Loucy (cell line): ENCODE results near the gene DNAJC28.

Source experiments
- H2AFZ ChIP-seq: fragments of 200-600 bp; sonication (generic); 2 replicates; pipeline ENCODE4 v1.6.0; 2016; ENCODE audit warnings: antibody characterized with exemption, mild to moderate bottlenecking, low read length, moderate library complexity
- H3F3A ChIP-seq: fragments of 200-600 bp; 2 replicates; pipeline ENCODE4 v1.6.0; 2016; ENCODE audit warnings: antibody characterized with exemption, low read depth, mild to moderate bottlenecking
- H3K27me3 ChIP-seq: fragments of 200-600 bp; sonication (generic); 2 replicates; pipeline ENCODE4 v1.6.1; 2014; ENCODE audit warnings: low read length, mild to moderate bottlenecking; ENCODE audit not compliant: insufficient read depth, poor library complexity, severe bottlenecking
- H3K36me3 ChIP-seq: fragments of 200-600 bp; sonication (generic); 2 replicates; pipeline ENCODE4 v1.6.1; 2016; ENCODE audit warnings: low read length; ENCODE audit not compliant: insufficient read depth
- H3K4me1 ChIP-seq: fragments of 200-600 bp; sonication (generic); 2 replicates; pipeline ENCODE4 v1.5.1; 2014; ENCODE audit warnings: low read length, mild to moderate bottlenecking; ENCODE audit not compliant: insufficient read depth, poor library complexity, severe bottlenecking
- H3K4me2 ChIP-seq: fragments of 200-600 bp; sonication (generic); 2 replicates; pipeline ENCODE4 v1.6.0; 2014; ENCODE audit warnings: antibody characterized with exemption, low read length, low read depth, mild to moderate bottlenecking; ENCODE audit not compliant: poor library complexity, severe bottlenecking
- H3K4me3 ChIP-seq: fragments of 200-600 bp; sonication (generic); 2 replicates; pipeline ENCODE4 v1.5.1; 2014; ENCODE audit warnings: low read length, mild to moderate bottlenecking, mixed read lengths; ENCODE audit not compliant: poor library complexity, severe bottlenecking
- H3K79me2 ChIP-seq: fragments of 200-600 bp; sonication (generic); 2 replicates; pipeline ENCODE4 v1.6.1; 2014; ENCODE audit warnings: low read length; ENCODE audit not compliant: insufficient read depth
- H3K9ac ChIP-seq: fragments of 200-600 bp; sonication (generic); 2 replicates; pipeline ENCODE4 v1.6.0; 2014; ENCODE audit warnings: mild to moderate bottlenecking, low read depth, low read length, moderate library complexity; ENCODE audit not compliant: poor library complexity, severe bottlenecking
- H3K9me2 ChIP-seq: fragments of 200-600 bp; sonication (generic); replicated peaks from 2 replicates; pipeline ENCODE4 v1.6.1; 2016; ENCODE audit warnings: low read depth, low read length, mixed read lengths
- H3K9me3 ChIP-seq: fragments of 200-600 bp; sonication (generic); 2 replicates; pipeline ENCODE4 v1.6.1; 2014; ENCODE audit warnings: mild to moderate bottlenecking, antibody characterized with exemption, low read length, low read depth; ENCODE audit not compliant: insufficient read depth
- H4K20me1 ChIP-seq: fragments of 200-600 bp; sonication (generic); 2 replicates; pipeline ENCODE4 v1.6.0; 2014; ENCODE audit warnings: antibody characterized with exemption, low read length, mild to moderate bottlenecking; ENCODE audit not compliant: insufficient read depth, poor library complexity, severe bottlenecking
- CTCF ChIP-seq: fragments of 200-600 bp; sonication (generic); conservative IDR thresholded peaks from 2 replicates; pipeline ENCODE4 v1.5.1; 2014; ENCODE audit warnings: mild to moderate bottlenecking, antibody characterized with exemption, low read length
- EZH2phosphoT487 ChIP-seq: fragments of 200-600 bp; IDR thresholded peaks from 2 replicates; pipeline ENCODE4 v1.6.1; 2018; ENCODE audit warnings: antibody characterized with exemption, mild to moderate bottlenecking, moderate library complexity, borderline replicate concordance

The DNAJC28 gene

GRCh38 chr21:33441489-33442477, 49.7 kb downstream of the DNAJC28 start:
- H3F3A ChIP-seq, result no peaks in the 10 kb centered on the region
- no peak overlapping the region for H3K4me2 ChIP-seq
- no peaks in the 10 kb centered on the region for H3K79me2 ChIP-seq
- H3K4me3 ChIP-seq, result no peak overlapping the region
- H3K9me3 ChIP-seq, result no peaks in the 10 kb centered on the region
- TF ChIP-seq CTCF (no peak), EZH2phosphoT487 (no peak)
- H3K9ac ChIP-seq, result no peak overlapping the region
- no peaks in the 10 kb centered on the region for H4K20me1 ChIP-seq
- H3K9me2 ChIP-seq, result no peaks in the 10 kb centered on the region
- H3K27me3 ChIP-seq, result no peaks in the 10 kb centered on the region
- H3K36me3 ChIP-seq, result peaks cover 16% of the 10 kb centered on the region; the same call in 1 of the 2 replicates
- no peaks in the 10 kb centered on the region for H3K4me1 ChIP-seq
- H2AFZ ChIP-seq, result no peak overlapping the region
